ENCODE data around the gene MRPL37.

The MRPL37 gene

DNA sequence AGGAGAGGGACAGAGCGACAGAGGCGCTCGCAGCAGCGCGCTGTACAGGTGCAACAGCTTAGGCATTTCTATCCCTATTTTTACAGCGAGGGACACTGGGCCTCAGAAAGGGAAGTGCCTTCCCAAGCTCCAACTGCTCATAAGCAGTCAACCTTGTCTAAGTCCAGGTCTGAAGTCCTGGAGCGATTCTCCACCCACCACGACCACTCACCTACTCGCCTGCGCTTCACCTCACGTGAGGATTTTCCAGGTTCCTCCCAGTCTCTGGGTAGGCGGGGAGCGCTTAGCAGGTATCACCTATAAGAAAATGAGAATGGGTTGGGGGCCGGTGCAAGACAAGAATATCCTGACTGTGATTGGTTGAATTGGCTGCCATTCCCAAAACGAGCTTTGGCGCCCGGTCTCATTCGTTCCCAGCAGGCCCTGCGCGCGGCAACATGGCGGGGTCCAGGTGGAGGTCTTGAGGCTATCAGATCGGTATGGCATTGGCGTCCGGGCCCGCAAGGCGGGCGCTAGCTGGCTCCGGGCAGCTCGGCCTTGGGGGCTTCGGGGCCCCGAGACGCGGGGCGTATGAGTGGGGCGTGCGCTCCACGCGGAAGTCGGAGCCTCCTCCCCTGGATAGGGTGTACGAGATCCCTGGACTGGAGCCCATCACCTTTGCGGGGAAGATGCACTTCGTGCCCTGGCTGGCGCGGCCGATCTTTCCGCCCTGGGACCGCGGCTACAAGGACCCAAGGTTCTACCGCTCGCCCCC lies at the start of gene MRPL37, which contains the start of gene CYB5RL:
Gene MRPL37, plus strand, starts transcription at position 403 of the 754 bp plus-strand sequence. Its CDS starts 77 bp downstream, at position 480.
Gene CYB5RL, minus strand, starts transcription at position 266 of the 754 bp plus-strand sequence. CDS start 4,414 bp downstream, outside the sequence.
- DNase-seq (ENCODE audit: insufficient read length, low spot score) (peak; percentile 98), FAIRE-seq (no peak)
- TF ChIP-seq, protein P1, sequence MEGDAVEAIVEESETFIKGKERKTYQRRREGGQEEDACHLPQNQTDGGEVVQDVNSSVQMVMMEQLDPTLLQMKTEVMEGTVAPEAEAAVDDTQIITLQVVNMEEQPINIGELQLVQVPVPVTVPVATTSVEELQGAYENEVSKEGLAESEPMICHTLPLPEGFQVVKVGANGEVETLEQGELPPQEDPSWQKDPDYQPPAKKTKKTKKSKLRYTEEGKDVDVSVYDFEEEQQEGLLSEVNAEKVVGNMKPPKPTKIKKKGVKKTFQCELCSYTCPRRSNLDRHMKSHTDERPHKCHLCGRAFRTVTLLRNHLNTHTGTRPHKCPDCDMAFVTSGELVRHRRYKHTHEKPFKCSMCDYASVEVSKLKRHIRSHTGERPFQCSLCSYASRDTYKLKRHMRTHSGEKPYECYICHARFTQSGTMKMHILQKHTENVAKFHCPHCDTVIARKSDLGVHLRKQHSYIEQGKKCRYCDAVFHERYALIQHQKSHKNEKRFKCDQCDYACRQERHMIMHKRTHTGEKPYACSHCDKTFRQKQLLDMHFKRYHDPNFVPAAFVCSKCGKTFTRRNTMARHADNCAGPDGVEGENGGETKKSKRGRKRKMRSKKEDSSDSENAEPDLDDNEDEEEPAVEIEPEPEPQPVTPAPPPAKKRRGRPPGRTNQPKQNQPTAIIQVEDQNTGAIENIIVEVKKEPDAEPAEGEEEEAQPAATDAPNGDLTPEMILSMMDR (IDR thresholded peaks at IDR 0.05; ENCODE audit: insufficient read depth, missing control alignments): no peak

DNA sequence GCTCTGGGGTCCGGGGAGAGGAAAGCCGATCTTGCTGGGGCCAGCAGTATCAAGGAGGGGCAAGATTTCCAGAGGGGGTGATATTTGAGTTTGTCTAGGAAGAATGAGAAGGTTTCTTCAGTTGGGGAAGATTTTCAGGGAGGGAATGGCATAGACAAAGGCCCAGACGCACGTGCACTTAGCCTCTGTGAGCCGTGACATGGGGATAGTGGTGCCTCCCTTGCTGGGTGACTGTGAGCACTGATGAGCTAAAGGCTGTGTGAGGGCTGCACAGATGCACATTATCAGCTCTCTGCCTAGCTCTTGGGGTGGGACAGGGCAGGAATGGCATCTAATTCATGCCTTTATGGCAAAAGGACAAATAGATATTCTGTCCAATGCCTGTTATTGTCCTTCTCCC lies 49.0 kb upstream of the MRPL37 start:
- FAIRE-seq (no peak), DNase-seq (ENCODE audit: insufficient read length, low spot score) (no peak)
- TF ChIP-seq, protein P1 (IDR thresholded peaks at IDR 0.05; ENCODE audit: insufficient read depth, missing control alignments): no peak

DNA sequence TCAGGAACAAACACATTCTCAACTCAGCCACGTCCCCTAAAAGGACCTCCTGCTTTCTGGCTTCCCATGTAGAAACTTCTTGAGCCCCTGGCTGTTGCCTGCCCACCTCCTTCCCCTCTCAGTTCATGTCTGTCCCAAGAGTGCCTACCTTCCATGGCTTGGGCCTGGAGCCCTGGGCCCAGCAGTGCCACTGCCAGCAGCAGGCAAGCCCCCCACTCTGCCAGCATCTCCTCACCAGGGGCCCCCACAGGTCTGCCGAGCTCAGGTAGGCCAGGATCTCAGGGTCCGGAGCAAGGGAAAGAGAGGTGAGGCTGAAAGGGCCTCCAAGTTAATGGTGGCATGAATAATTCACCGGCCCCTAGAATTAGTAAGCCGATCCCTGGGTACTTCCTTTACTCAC lies 47.3 kb upstream of the MRPL37 start, which contains the start of gene CDCP2:
Gene CDCP2, minus strand, starts transcription at position 305 of the 400 bp plus-strand sequence. Its CDS starts 78 bp downstream, at position 227.
- TF ChIP-seq, protein P1 (IDR thresholded peaks at IDR 0.05; ENCODE audit: insufficient read depth, missing control alignments): no peak
- FAIRE-seq (no peak), DNase-seq (ENCODE audit: insufficient read length, low spot score) (no peak)

DNA sequence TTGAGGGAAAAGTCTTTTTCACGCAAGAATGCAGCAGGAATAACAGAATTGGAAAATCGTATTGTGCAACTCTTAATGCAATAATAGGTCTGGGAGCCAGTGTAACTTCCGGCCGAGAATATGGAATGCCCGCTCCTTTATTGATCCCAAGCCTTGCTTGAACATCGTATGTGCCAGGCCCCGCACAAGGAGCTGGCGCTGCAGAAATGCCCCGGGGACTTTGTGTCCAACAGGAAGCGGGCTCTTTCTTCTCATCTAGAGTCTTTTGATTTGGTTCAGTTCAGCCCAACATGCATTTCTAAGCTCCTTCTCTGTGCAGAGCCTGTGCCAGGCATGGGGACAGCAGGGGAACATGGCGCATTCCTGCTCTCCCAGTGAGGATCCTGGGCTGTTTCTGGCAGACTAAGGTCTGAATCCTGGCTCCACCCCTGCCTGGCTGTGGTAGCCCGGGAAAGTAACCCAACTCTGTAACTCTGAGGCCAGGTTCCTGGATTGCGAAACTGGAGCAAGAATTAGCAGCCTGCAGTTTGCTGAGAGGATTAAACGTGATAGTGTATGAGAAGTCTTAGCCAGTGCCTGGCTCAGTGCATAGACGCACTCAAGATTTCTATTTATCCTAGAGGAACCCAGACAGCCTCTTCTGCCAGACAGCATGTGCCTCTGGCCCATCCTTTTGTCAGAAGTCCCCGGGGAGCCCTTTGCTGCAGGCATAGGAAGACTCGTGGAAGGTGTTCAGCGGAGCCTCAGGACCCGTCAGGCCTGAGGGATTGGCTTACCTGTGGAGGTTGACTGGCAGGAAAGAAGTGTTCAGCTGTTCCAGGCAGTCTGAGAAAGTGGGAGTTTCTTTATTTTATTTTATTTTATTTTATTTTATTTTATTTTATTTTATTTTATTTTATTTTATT lies 46.2 kb upstream of the MRPL37 start:
- no peak for FAIRE-seq
- TF ChIP-seq, protein P1 (IDR thresholded peaks at IDR 0.05; ENCODE audit: insufficient read depth, missing control alignments): no peak

DNA sequence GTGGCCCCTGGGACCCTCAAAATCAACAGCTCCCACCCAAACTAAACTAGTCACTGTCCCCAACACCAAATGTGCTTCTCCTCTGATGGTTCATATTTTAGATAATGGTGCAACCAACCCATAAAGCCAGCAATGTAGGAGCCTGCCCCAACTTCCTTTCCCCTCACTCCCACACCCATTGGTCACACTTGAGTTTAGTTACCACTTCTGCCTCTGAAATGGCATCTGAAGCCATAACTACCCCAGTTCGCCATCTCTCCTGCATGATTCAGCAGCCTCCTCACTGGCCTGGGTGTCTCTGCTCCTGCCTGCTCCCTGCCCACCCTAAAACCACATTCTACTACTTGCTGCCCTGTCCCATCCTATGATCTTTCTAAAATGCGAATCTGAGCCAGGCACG lies 43.8 kb upstream of the MRPL37 start:
- TF ChIP-seq, protein P1 (IDR thresholded peaks at IDR 0.05; ENCODE audit: insufficient read depth, missing control alignments): no peak
- FAIRE-seq: no peak
- no peak for DNase-seq (ENCODE audit: insufficient read length, low spot score)

More for the DNA sequence above, 46.2 kb upstream of the MRPL37 start:
- DNase-seq (ENCODE audit: insufficient read length, low spot score): peak; percentile 59

DNA sequence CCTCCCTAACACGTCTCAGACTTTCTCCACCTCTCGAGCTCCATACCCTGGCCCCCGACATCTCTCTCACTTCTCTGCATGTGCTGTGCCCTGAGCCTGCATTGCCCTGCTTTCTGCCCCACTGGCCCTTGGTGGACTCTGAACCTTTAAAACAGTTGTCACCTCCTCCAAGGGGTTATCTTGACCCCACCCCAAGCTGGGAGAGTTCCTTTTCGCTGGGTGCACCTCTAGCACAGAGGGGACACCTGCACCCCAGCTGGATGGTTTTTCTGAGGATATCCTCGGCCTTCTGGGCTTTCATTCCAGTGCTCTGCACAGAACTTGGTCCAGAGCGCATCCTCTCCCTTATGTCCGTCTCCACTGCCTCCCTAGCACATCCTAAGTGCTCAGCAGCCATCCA lies 43.0 kb upstream of the MRPL37 start:
- TF ChIP-seq, protein P1 (IDR thresholded peaks at IDR 0.05; ENCODE audit: insufficient read depth, missing control alignments): no peak

More for the DNA sequence above, 43.0 kb upstream of the MRPL37 start:
- FAIRE-seq (no peak), DNase-seq (ENCODE audit: insufficient read length, low spot score) (no peak)
